ENCODE results near the gene PRRX1. TPM values are rescaled to one million over a fixed set of nuclear protein-coding genes. Genes with fewer than 3 reads are reported as not detected.

The PRRX1 gene
- total RNA-seq, 4 donors from 2014 or later = 25.4 to 44.0 (median 40.6) TPM

DNA sequence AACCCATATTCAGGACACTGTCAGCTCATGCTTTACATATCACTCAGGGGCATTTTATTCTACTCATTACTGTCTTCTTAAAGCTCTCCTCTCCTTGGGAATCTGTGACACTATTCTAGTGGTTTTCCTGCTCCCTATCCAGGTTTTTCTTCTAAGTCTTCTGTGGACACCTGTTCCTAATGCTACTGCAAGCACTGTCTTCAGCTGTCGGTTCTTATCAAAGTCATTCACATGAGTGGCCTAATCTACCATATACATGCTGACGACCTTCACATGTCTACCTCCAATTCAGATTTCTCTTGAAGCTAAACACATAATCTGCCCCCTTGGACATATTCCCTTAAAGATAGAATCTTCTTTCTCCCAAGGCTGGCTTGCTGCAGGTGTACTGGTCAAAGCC is 39.8 kb upstream of the PRRX1 start:
- ATAC-seq (ENCODE audit: low FRiP score) (no peak), DNase-seq (ENCODE audit: low spot score) (no peak)
- TF ChIP-seq, protein P1, sequence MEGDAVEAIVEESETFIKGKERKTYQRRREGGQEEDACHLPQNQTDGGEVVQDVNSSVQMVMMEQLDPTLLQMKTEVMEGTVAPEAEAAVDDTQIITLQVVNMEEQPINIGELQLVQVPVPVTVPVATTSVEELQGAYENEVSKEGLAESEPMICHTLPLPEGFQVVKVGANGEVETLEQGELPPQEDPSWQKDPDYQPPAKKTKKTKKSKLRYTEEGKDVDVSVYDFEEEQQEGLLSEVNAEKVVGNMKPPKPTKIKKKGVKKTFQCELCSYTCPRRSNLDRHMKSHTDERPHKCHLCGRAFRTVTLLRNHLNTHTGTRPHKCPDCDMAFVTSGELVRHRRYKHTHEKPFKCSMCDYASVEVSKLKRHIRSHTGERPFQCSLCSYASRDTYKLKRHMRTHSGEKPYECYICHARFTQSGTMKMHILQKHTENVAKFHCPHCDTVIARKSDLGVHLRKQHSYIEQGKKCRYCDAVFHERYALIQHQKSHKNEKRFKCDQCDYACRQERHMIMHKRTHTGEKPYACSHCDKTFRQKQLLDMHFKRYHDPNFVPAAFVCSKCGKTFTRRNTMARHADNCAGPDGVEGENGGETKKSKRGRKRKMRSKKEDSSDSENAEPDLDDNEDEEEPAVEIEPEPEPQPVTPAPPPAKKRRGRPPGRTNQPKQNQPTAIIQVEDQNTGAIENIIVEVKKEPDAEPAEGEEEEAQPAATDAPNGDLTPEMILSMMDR (IDR thresholded peaks at IDR 0.05) = no peak

DNA sequence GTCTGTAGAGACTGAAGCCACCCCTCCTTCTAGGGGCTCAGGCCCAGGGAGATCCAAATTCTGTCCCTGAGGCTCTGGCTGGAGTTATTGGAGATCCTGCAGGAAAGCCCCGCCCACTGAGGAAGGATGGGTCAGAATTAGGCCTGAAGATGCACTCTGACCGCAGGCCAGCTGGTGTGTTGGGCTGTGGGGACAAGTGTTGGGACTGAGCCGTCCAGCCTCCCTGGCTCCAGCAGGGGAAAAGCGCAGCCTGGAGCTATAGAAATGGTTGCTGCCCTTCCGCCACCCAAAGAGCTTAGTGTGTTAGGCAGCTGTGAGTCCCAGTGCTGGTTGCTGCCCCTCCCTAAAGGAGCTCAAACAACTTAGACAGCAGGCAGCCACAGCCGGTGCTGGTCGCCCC is 33.0 kb upstream of the PRRX1 start:
- TF ChIP-seq, protein P1 (IDR thresholded peaks at IDR 0.05) = no peak
- no peak for DNase-seq (ENCODE audit: low spot score)
- no peak for ATAC-seq (ENCODE audit: low FRiP score)

DNA sequence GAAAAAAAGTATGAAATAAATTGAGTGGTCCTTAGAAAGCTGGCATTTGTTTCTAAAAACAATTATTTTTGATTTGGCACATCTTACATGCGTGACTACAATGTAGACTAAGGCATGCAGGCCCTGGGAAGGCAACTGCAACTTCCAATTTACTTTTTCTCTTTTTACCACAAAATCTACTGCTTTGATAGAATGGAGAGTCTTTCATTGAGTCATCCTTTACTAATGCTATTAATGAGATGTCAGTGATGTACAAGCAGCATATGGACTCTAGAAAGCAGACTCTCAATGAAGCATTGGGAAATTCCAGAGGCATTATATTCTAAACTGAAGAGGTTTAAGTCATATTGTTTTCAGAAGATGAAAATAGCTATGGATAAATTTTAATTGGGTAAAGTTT is 29.6 kb upstream of the PRRX1 start:
- TF ChIP-seq, protein P1 (IDR thresholded peaks at IDR 0.05) = no peak
- no peak for DNase-seq (ENCODE audit: low spot score)
- no peak for ATAC-seq (ENCODE audit: low FRiP score)

DNA sequence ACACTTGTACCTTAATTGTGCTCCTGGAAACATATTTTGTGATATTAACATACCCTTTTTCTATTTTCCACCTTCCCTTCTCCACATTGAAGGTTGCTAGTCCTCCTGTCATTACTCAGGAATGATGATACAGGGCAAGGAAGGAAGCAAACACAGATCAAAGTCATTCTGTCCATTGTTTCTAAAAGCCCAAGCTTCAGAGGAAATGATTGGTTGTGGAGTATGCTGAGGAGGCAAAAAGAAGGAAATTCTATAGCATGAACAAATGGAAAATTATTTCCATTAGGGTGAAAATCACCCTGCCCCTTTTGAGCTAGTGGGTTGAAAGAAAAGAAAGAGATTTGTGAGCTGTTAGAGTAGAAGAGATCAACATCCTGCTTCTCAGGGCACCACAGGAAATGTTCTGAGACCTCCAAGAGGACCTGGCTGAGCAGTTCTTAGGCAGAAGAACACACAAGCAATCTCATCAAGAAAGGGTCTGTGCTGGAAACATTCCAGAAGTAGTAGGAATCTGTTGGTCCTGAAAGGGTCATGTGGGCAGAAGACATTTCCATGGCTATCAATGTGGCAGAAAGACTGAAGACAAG is 29.0 kb upstream of the PRRX1 start:
- TF ChIP-seq, protein P1 (IDR thresholded peaks at IDR 0.05) = no peak
- ATAC-seq (ENCODE audit: low FRiP score) = no peak
- DNase-seq (ENCODE audit: low spot score) = no peak

DNA sequence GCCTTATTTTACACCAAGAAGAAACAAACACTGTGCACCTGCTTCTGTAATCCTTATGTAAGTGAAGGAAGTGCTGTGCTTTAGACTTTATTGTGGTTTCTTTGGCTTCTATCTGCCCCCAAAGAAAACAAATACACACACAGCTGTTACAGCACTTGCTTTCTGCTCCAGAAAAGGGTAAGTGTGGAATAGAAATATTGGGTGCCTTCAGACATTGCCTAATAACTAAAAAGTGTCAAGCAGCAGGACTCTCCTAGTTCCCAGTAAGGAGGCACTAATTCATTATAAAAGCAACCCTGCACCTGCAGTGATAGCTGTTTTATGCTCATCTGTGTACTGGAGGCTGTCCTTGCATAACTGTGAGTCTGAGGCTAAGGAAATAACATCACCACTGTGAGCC is 23.4 kb upstream of the PRRX1 start:
- TF ChIP-seq, protein P1 (IDR thresholded peaks at IDR 0.05) = no peak
- ATAC-seq (ENCODE audit: low FRiP score) (no peak), DNase-seq (ENCODE audit: low spot score) (no peak)

DNA sequence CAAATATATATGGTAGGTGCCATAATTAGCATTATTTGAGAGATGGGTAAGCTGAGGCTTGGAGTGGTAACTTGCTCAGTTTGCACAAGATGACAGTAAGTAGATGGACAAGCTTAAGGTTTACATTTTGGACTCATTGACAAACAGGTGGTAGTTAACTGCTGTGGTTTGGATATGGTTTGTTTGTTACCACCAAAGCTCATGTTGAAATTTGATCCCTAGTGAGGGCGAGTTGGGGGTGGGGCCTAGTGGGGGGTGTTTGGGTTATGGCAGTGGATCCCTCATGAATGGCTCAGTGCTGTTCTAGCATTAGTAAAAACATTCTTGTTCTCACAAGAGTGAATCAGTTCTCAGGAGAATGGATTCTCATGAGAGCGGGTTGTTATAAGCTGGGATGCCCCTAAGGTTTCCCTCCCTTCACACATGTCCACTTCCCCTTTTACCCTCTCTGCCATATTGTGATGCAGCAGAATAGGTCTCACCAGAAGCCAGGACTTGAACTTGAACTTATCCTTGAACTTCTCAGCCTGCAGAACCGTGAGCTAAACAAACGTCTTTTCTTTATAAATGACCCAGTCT is 6.6 kb upstream of the PRRX1 start:
- TF ChIP-seq, protein P1 (IDR thresholded peaks at IDR 0.05) = no peak
- no peak for ATAC-seq (ENCODE audit: low FRiP score)
- DNase-seq (ENCODE audit: low spot score) = no peak

DNA sequence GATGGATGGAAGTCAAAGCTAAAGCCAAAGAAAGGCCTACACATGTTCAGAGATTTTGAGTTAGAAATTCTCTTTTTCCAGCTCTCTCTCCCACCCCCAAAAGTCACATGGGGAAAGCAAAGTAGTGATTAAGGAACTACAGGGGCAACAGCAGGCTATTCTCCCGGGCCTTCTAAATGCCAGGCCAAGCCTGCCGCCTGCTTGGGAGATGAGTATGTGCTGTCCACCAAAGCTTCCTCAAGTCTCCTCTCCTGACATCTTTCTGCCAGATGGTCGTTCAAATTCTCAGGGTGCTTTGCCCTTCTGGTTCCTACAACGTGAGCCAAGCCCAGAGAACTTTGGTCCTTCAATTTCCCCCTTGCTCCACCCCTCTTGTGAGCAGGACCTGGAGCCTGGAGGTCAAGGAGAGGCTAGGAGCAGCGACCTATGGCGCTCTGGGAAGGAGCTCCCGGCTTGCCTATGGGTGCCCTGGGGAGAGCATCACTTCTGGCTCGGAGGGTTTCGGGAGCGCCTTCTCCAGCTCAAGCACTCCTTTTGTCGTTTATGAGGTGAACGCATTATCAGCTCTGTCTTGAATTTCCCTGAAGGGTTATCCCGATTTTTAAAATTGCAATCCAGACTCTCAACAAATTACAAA is 4.4 kb upstream of the PRRX1 start:
- TF ChIP-seq, protein P1 (IDR thresholded peaks at IDR 0.05) = no peak
- DNase-seq (ENCODE audit: low spot score) = no peak
- no peak for ATAC-seq (ENCODE audit: low FRiP score)
